T-cell (primary cell): ENCODE measurements around the gene FIBCD1. TPM values are rescaled to one million over a fixed set of nuclear protein-coding genes. Genes with fewer than 3 reads are reported as not detected.

Source experiments
- ATAC-seq, 4 experiments: fragments of 200-7000 bp in 3 of 4; fragments of 150-1000 bp in 1 of 4; cut with Tn5 transposase; replicated peaks in 1 of 4; 1 replicate in 3 of 4; 2 replicates in 1 of 4; pipeline ENCODE4 v1.10.0; 2021; ENCODE audit warnings: moderate library complexity in 3 of 4, mild to moderate bottlenecking in 2 of 4, moderate number of reproducible peaks in 1 of 4
- CTCF ChIA-PET, 2 donors: fragments of 300-600 bp; sonication (Branson Sonifier 250); formaldehyde crosslinking; loops; one replicate each; lab custom pipeline; 2022; ENCODE audit warnings: antibody characterized with exemption in 2 of 2; lab: Charles Lee
- POLR2A ChIA-PET, 2 donors: fragments of 300-600 bp; sonication (Branson Sonifier 250); formaldehyde crosslinking; loops; one replicate each; lab custom pipeline; 2022; ENCODE audit warnings: antibody characterized with exemption in 2 of 2; lab: Charles Lee
- DNase-seq, 35 experiments: peaks; one replicate each; pipeline versions ENCODE4 v3.0.0 to v3.0.0-alpha.2; 2013 to 2023
- H3K27ac ChIP-seq: one replicate; pipeline ENCODE4 v1.5.1; 2013; ENCODE audit warnings: low read length
- H3K27me3 ChIP-seq, 2 experiments: replicated peaks in 1 of 2; 1 replicate in 1 of 2; 2 replicates in 1 of 2; pipeline versions ENCODE4 v1.6.1 to v1.7.0; 2013; ENCODE audit warnings: low read length in 1 of 2, mixed read lengths in 1 of 2; ENCODE audit not compliant: control insufficient read depth in 2 of 2, insufficient read depth in 2 of 2; ENCODE audit errors: extremely low read depth in 1 of 2
- H3K36me3 ChIP-seq, 2 donors: 1 replicate in 1 of 2; 2 replicates in 1 of 2; pipeline versions ENCODE4 v1.6.1 to v1.7.0; 2013; ENCODE audit warnings: low read length in 1 of 2; ENCODE audit not compliant: control insufficient read depth in 2 of 2, insufficient read depth in 1 of 2; ENCODE audit errors: extremely low read depth in 1 of 2
- H3K4me1 ChIP-seq, 2 experiments: 1 replicate in 1 of 2; 2 replicates in 1 of 2; pipeline versions ENCODE4 v1.6.1 to v1.7.0; 2013; ENCODE audit warnings: low read length in 2 of 2, mixed read lengths in 1 of 2; ENCODE audit not compliant: insufficient read depth in 2 of 2, control insufficient read depth in 1 of 2; ENCODE audit errors: extremely low read depth in 1 of 2
- H3K4me3 ChIP-seq, 2 donors: 1 replicate in 1 of 2; 2 replicates in 1 of 2; pipeline versions ENCODE4 v1.5.1 to v1.7.0; 2013; ENCODE audit warnings: mild to moderate bottlenecking in 2 of 2, low read length in 1 of 2, moderate library complexity in 1 of 2; ENCODE audit not compliant: control insufficient read depth in 1 of 2; ENCODE audit errors: extremely low read depth in 1 of 2
- H3K9me3 ChIP-seq: 2 replicates; pipeline ENCODE4 v1.7.0; 2013
- H3K27ac Mint-ChIP-seq, 2 donors: one replicate each; pipeline ENCODE4 v1.8.0; 2020 to 2021; ENCODE audit warnings: mild to moderate bottlenecking in 2 of 2, mixed read lengths in 2 of 2
- H3K27me3 Mint-ChIP-seq, 2 donors: one replicate each; pipeline ENCODE4 v1.8.0; 2021 to 2022; ENCODE audit warnings: mixed read lengths in 2 of 2
- H3K36me3 Mint-ChIP-seq: one replicate; pipeline ENCODE4 v1.8.0; 2021; ENCODE audit warnings: mixed read lengths
- H3K4me1 Mint-ChIP-seq, 3 donors: one replicate each; pipeline ENCODE4 v1.8.0; 2020 to 2022; ENCODE audit warnings: mixed read lengths in 3 of 3, mild to moderate bottlenecking in 1 of 3
- H3K4me3 Mint-ChIP-seq, 3 donors: one replicate each; pipeline ENCODE4 v1.8.0; 2020 to 2022; ENCODE audit warnings: mild to moderate bottlenecking in 3 of 3, mixed read lengths in 3 of 3, moderate library complexity in 3 of 3
- H3K9me3 Mint-ChIP-seq, 3 donors: one replicate each; pipeline ENCODE4 v1.8.0; 2020 to 2022; ENCODE audit warnings: mixed read lengths in 3 of 3
- WGBS: methylation state at CpG from one replicate; pipeline ENCODE4 v1.1.5; 2013; ENCODE audit warnings: missing lambda C conversion rate; ENCODE audit not compliant: insufficient coverage; 5-methylcytosine and 5-hydroxymethylcytosine counted together
- total RNA-seq, 35 experiments: library from RNA in 6 of 35; stranded (reverse) in 6 of 35; fragments of 120-200 nt in 1 of 35; gene quantifications; one replicate each; pipeline versions ENCODE4 v1.2.1 to v1.2.4 and lab custom pipeline; 2013 to 2026

Gene FIBCD1
- total RNA-seq, 5 donors from 2014 or later (not counting 1 experiment from before 2014, with no cell fraction given): not detected

GRCh38 chr9:130867556-130867955 is 71.5 kb downstream of the FIBCD1 start:
- no peak overlapping the region for H3K27ac ChIP-seq
- H3K9me3 Mint-ChIP-seq: no peaks in the 10 kb centered on the region
- CTCF ChIA-PET: interaction anchor here in 1 of 2 donors (0.6 kb wide), 1 partner anchor 82 kb away, joined by 3 read pairs; no protein-coding TSS in a partner anchor
- no peaks in the 10 kb centered on the region for H3K27me3 ChIP-seq
- no peaks in the 10 kb centered on the region for H3K27me3 Mint-ChIP-seq
- no peak overlapping the region for H3K4me3 ChIP-seq
- ATAC-seq (no peak), DNase-seq (no peak)
- POLR2A ChIA-PET: interaction anchor here in 1 of 2 donors (0.7 kb wide), 1 partner anchor 58 kb away, joined by 7 read pairs; no protein-coding TSS in a partner anchor
- no peak overlapping the region for H3K4me3 Mint-ChIP-seq
- no peak overlapping the region for H3K27ac Mint-ChIP-seq
- H3K9me3 ChIP-seq: no peaks in the 10 kb centered on the region
- H3K4me1 Mint-ChIP-seq: peaks cover 0 to 2% (median 0%) of the 10 kb centered on the region in 3 donors
- WGBS: 96% methylated on average over 5 of the region's 9 CpGs
- peaks cover 19% of the 10 kb centered on the region for H3K36me3 Mint-ChIP-seq
- peaks cover 0 to 24% of the 10 kb centered on the region in 2 donors for H3K36me3 ChIP-seq
- H3K4me1 ChIP-seq: no peaks in the 10 kb centered on the region

- Histone ChIP-seq H3K4me3 (no peak overlapping the region), H3K36me3 (peaks cover 0 to 15% of the 10 kb centered on the region in 2 donors), H3K27ac (no peak overlapping the region), H3K27me3 (no peaks in the 10 kb centered on the region), H3K9me3 (no peaks in the 10 kb centered on the region), H3K4me1 (no peaks in the 10 kb centered on the region)
- 85% methylated on average over 3 of the region's 4 CpGs for WGBS
- POLR2A ChIA-PET: no interaction called here
- no peak overlapping the region for H3K27ac Mint-ChIP-seq
- no peak overlapping the region for H3K4me3 Mint-ChIP-seq
- DNase-seq (peak in 30 of 35 experiments; percentile 11 to 64 (median 38)), ATAC-seq (peak in 2 of 4 experiments; percentile 28 to 36)
- peaks cover 0 to 2% (median 0%) of the 10 kb centered on the region in 3 donors for H3K4me1 Mint-ChIP-seq
- no peaks in the 10 kb centered on the region for H3K9me3 Mint-ChIP-seq
- no peaks in the 10 kb centered on the region for H3K27me3 Mint-ChIP-seq
- CTCF ChIA-PET: interaction anchor here in 1 of 2 donors (0.6 to 1.2 kb wide), 3 partner anchors 39 to 180 kb away, joined by 3 to 5 read pairs (median 4); partner anchors contain the start of gene EXOSC2
- H3K36me3 Mint-ChIP-seq: peaks cover 11% of the 10 kb centered on the region
Observed at GRCh38 chr9:130866474-130866965, 72.5 kb downstream of the FIBCD1 start.

GRCh38 chr9:130865921-130866320 is 73.1 kb downstream of the FIBCD1 start:
- no CpG with 5 or more reads among the region's 3 CpGs for WGBS
- no peak overlapping the region for H3K27ac ChIP-seq

GRCh38 chr9:130864541-130864940 is 74.5 kb downstream of the FIBCD1 start:
- Histone ChIP-seq H3K36me3 (peaks cover 2 to 16% of the 10 kb centered on the region in 2 donors), H3K27ac (no peak overlapping the region), H3K4me3 (no peak overlapping the region), H3K27me3 (no peaks in the 10 kb centered on the region), H3K9me3 (no peaks in the 10 kb centered on the region), H3K4me1 (no peaks in the 10 kb centered on the region)
- H3K27ac Mint-ChIP-seq: no peak overlapping the region
- H3K27me3 Mint-ChIP-seq: no peaks in the 10 kb centered on the region
- ATAC-seq (no peak), DNase-seq (no peak)
- 94% methylated on average over 5 of the region's 6 CpGs for WGBS
- H3K4me1 Mint-ChIP-seq: peaks cover 0 to 2% (median 0%) of the 10 kb centered on the region in 3 donors
- H3K9me3 Mint-ChIP-seq: no peaks in the 10 kb centered on the region
- no peak overlapping the region for H3K4me3 Mint-ChIP-seq
- peaks cover 7% of the 10 kb centered on the region for H3K36me3 Mint-ChIP-seq
- ChIA-PET CTCF (interaction anchor here in 1 of 2 donors (1.0 to 1.5 kb wide), 4 partner anchors 93 to 183 kb away, joined by 3 to 5 read pairs (median 3); no protein-coding TSS in a partner anchor), POLR2A (no interaction called here)

More at GRCh38 chr9:130865921-130866320, 73.1 kb downstream of the FIBCD1 start:
- Mint-ChIP-seq H3K36me3 (peaks cover 7% of the 10 kb centered on the region), H3K27ac (no peak overlapping the region), H3K4me1 (peaks cover 0 to 2% (median 0%) of the 10 kb centered on the region in 3 donors), H3K27me3 (no peaks in the 10 kb centered on the region), H3K4me3 (no peak overlapping the region), H3K9me3 (no peaks in the 10 kb centered on the region)
- H3K4me3 ChIP-seq: no peak overlapping the region
- no peaks in the 10 kb centered on the region for H3K27me3 ChIP-seq
- ChIA-PET POLR2A (interaction anchor here (0.6 kb wide), 2 partner anchors 13 to 135 kb away, joined by 4 to 9 read pairs; no protein-coding TSS in a partner anchor), CTCF (interaction anchor here in 1 of 2 donors (0.6 to 1.2 kb wide), 4 partner anchors 94 to 593 kb away, joined by 3 to 5 read pairs (median 4); no protein-coding TSS in a partner anchor)
- no peaks in the 10 kb centered on the region for H3K9me3 ChIP-seq
- H3K4me1 ChIP-seq: no peaks in the 10 kb centered on the region
- ATAC-seq: no peak
- no peak for DNase-seq
- H3K36me3 ChIP-seq: peaks cover 0 to 15% of the 10 kb centered on the region in 2 donors

GRCh38 chr9:130862747-130863146 is 76.3 kb downstream of the FIBCD1 start:
- H3K4me1 ChIP-seq: no peaks in the 10 kb centered on the region
- POLR2A ChIA-PET: no interaction called here

GRCh38 chr9:130862217-130862616 is 76.8 kb downstream of the FIBCD1 start:
- no peak overlapping the region for H3K27ac ChIP-seq
- Mint-ChIP-seq H3K27ac (no peak overlapping the region), H3K27me3 (no peaks in the 10 kb centered on the region), H3K4me3 (no peak overlapping the region), H3K9me3 (no peaks in the 10 kb centered on the region), H3K36me3 (peaks cover 7% of the 10 kb centered on the region), H3K4me1 (peaks cover 0 to 2% (median 0%) of the 10 kb centered on the region in 3 donors)
- H3K4me1 ChIP-seq: no peaks in the 10 kb centered on the region
- WGBS: 95% methylated on average over 8 of the region's 8 CpGs
- H3K36me3 ChIP-seq: peaks cover 2 to 23% of the 10 kb centered on the region in 2 donors
- ChIA-PET CTCF (interaction anchor here (0.5 to 0.9 kb wide), 2 partner anchors 179 to 184 kb away, joined by 3 to 5 read pairs; no protein-coding TSS in a partner anchor), POLR2A (no interaction called here)
- ATAC-seq (no peak), DNase-seq (no peak)
- H3K4me3 ChIP-seq: no peak overlapping the region
- H3K27me3 ChIP-seq: no peaks in the 10 kb centered on the region
- H3K9me3 ChIP-seq: no peaks in the 10 kb centered on the region

More at GRCh38 chr9:130862747-130863146, 76.3 kb downstream of the FIBCD1 start:
- ATAC-seq (no peak), DNase-seq (no peak)
- Mint-ChIP-seq H3K36me3 (peaks cover 7% of the 10 kb centered on the region), H3K4me1 (peaks cover 0 to 2% (median 0%) of the 10 kb centered on the region in 3 donors), H3K4me3 (no peak overlapping the region), H3K9me3 (no peaks in the 10 kb centered on the region), H3K27me3 (no peaks in the 10 kb centered on the region), H3K27ac (no peak overlapping the region)
- Histone ChIP-seq H3K4me3 (no peak overlapping the region), H3K36me3 (peaks cover 2 to 21% of the 10 kb centered on the region in 2 donors), H3K27ac (no peak overlapping the region), H3K27me3 (no peaks in the 10 kb centered on the region), H3K9me3 (no peaks in the 10 kb centered on the region)
- CTCF ChIA-PET: interaction anchor here in 1 of 2 donors (0.9 kb wide), 1 partner anchor 184 kb away, joined by 3 read pairs; no protein-coding TSS in a partner anchor
- WGBS: 96% methylated on average over 20 of the region's 23 CpGs
